ENCODE measurements around the gene ZDHHC18. TPM values are rescaled to one million over a fixed set of nuclear protein-coding genes. Genes with fewer than 3 reads are reported as not detected.
A peak's percentile ranks its signal among the peaks of the same experiment; 100 is the strongest.

ZDHHC18 gene
- total and polyA plus RNA-seq, 2 experiments from 2014 or later = 1.3 to 11.6 TPM

DNA sequence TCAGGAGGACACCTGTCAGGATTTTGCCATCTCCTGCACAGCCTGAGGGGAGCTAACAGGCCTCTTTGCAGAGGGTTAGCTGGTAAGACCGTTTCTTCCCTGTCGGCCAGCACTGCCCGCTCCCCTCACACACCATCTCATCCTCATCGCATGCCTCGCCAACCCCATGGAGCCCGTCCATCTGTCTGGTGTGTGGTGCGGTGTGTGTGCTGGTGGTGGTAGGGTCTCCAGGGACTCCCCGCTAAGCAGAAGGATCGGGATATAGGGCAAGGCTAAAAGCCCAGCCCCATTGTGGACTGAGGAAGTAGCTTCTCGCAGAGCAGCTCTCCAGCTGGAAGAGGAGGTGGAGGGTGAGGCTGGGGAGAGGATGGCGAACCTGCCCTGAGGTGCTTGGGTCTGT is 29.7 kb downstream of the ZDHHC18 start:
- peaks cover 5% of the 10 kb centered on the region; the same call in 1 of the 2 replicates for H3F3A ChIP-seq (ENCODE audit: insufficient read depth)
- H3K9ac ChIP-seq = no peak overlapping the region
- no peaks in the 10 kb centered on the region for H3K79me2 ChIP-seq (ENCODE audit: insufficient read depth)
- DNase-seq = no peak
- H3K36me3 ChIP-seq (ENCODE audit: low read depth) = peaks cover 3% of the 10 kb centered on the region; the same call in 1 of the 2 replicates
- H3K4me3 ChIP-seq = no peak overlapping the region
- no peaks in the 10 kb centered on the region for H4K20me1 ChIP-seq (ENCODE audit: insufficient read depth)
- no peaks in the 10 kb centered on the region for H3K9me3 ChIP-seq (ENCODE audit: low read depth)
- TF ChIP-seq EZH2 (IDR thresholded peaks at IDR 0.05; ENCODE audit: insufficient read depth, poor library complexity, severe bottlenecking) = no peak
- TF ChIP-seq EZH2phosphoT487 (IDR thresholded peaks at IDR 0.05; ENCODE audit: insufficient read depth, low read depth) = no peak
- 93 to 94% methylated on average over 11 of the region's 11 CpGs for WGBS, 2 experiments (ENCODE audit: low coverage in 1 of 2, low lambda C conversion rate in 2 of 2, missing lambda C conversion rate in 2 of 2)
- in situ Hi-C loops (cut with MboI) = no loop called here
- H3K4me2 ChIP-seq (ENCODE audit: unreplicated experiment) = no peak overlapping the region
- 0 out of 2 replicates have a peak, but pooled peaks cover 3% of the 10 kb centered on the region for H3K4me1 ChIP-seq (ENCODE audit: insufficient read depth)
- no peak overlapping the region for H3K27ac ChIP-seq
- H2AFZ ChIP-seq = no peak overlapping the region
- no peaks in the 10 kb centered on the region for H3K9me2 ChIP-seq (ENCODE audit: insufficient read depth)
- H3K27me3 ChIP-seq (replicated peaks; ENCODE audit: insufficient read depth) = no peaks in the 10 kb centered on the region

DNA sequence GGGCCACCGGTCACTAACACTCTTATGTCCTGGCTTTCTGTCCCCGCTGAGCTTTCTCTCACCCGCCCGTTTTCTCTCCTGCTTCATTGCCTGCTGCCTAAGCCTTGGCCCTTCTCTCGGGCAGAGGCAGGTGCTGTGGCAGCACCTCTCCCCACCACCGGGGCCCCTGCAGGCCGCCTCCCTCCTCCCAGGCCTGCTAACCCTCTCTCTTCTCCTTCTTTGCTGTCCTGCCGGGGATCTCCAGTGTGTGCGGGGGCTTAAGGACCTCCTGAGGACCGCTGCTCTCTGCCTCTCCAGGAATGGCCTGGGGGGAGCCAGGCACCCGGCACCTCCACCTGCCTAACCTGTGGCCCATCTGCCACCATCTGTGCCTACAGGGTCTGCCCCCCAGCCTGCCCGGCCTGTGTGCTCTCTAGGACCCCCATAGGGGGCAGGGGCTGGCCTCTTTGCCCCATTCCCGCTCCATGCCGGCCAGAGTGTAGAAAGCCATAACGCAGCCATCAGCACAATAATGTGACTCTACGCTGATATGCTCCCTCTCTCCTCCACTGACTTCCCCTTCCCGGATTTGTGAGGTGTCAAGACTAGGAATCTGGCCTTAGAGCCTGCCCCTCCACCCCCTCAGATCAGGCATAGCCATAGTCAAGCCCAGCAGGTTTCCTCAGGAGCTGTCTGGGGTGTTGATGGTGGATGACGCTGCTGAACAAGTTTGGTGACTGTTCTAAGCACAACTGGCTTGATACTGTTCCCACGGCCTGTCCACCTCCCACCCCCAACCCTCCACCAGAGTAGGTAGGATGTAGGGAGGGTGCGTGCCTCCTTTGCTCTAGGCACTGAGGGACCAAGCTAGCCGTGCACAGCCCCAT is 30.3 kb downstream of the ZDHHC18 start:
- TF ChIP-seq EZH2 (IDR thresholded peaks at IDR 0.05; ENCODE audit: insufficient read depth, poor library complexity, severe bottlenecking) (no peak), EZH2phosphoT487 (IDR thresholded peaks at IDR 0.05; ENCODE audit: insufficient read depth, low read depth) (no peak)
- H3K4me3 ChIP-seq = no peak overlapping the region
- 0 out of 2 replicates have a peak, but pooled peaks cover 3% of the 10 kb centered on the region for H3K4me1 ChIP-seq (ENCODE audit: insufficient read depth)
- 88 to 90% methylated on average over 21 of the region's 21 CpGs for WGBS, 2 experiments (ENCODE audit: low coverage in 1 of 2, low lambda C conversion rate in 2 of 2, missing lambda C conversion rate in 2 of 2)
- no peak overlapping the region for H3K4me2 ChIP-seq (ENCODE audit: unreplicated experiment)
- H3K79me2 ChIP-seq (ENCODE audit: insufficient read depth) = no peaks in the 10 kb centered on the region
- no peak overlapping the region for H2AFZ ChIP-seq
- no peak overlapping the region for H3K27ac ChIP-seq
- in situ Hi-C loops (cut with MboI) = no loop called here
- no peaks in the 10 kb centered on the region for H4K20me1 ChIP-seq (ENCODE audit: insufficient read depth)
- H3K27me3 ChIP-seq (replicated peaks; ENCODE audit: insufficient read depth) = no peaks in the 10 kb centered on the region
- H3K9me3 ChIP-seq (ENCODE audit: low read depth) = no peaks in the 10 kb centered on the region
- no peaks in the 10 kb centered on the region for H3K9me2 ChIP-seq (ENCODE audit: insufficient read depth)
- DNase-seq = no peak
- peaks cover 5% of the 10 kb centered on the region; the same call in 1 of the 2 replicates for H3F3A ChIP-seq (ENCODE audit: insufficient read depth)
- no peak overlapping the region for H3K9ac ChIP-seq
- peaks cover 3% of the 10 kb centered on the region; the same call in 1 of the 2 replicates for H3K36me3 ChIP-seq (ENCODE audit: low read depth)

DNA sequence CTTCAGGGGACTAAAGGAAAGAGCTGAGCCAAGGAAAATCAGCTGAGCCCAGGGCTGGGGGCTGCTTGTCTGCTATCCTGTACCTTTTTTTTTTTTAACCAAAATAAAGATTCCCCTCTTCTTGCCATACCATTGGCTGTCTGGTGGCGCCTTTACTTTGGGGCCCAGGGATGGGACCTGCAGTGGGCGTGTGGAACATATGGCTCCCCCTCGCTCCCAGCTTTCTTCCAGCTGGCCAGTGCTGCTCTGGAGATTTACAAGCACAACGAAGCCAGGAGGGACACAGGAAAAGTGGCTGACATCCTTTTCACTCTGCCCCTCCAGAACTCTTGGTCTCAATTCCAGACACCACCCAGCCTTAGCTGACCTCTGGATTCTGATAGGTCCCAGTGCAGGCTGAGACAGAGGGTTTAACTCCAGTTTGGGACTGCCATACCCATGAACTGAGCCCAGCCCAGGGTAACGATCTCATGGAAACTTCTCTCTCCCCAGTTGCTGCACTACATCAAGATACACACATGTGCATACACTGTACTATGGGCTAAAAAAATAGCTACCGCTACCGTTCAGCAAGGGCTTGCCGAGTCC is 31.1 kb downstream of the ZDHHC18 start:
- H2AFZ ChIP-seq = no peak overlapping the region
- DNase-seq = no peak
- in situ Hi-C loops (cut with MboI) = no loop called here
- H3K27ac ChIP-seq = no peak overlapping the region
- H4K20me1 ChIP-seq (ENCODE audit: insufficient read depth) = no peaks in the 10 kb centered on the region
- H3K4me3 ChIP-seq = no peak overlapping the region
- no peak overlapping the region for H3K9ac ChIP-seq
- no peaks in the 10 kb centered on the region for H3K79me2 ChIP-seq (ENCODE audit: insufficient read depth)
- no peaks in the 10 kb centered on the region for H3K27me3 ChIP-seq (replicated peaks; ENCODE audit: insufficient read depth)
- WGBS, 2 experiments (ENCODE audit: low coverage in 1 of 2, low lambda C conversion rate in 2 of 2, missing lambda C conversion rate in 2 of 2) = 71 to 72% methylated on average over 8 of the region's 8 CpGs
- H3K9me2 ChIP-seq (ENCODE audit: insufficient read depth) = no peaks in the 10 kb centered on the region
- H3K36me3 ChIP-seq (ENCODE audit: low read depth) = peaks cover 3% of the 10 kb centered on the region; the same call in 1 of the 2 replicates
- H3K4me2 ChIP-seq (ENCODE audit: unreplicated experiment) = no peak overlapping the region
- H3K4me1 ChIP-seq (ENCODE audit: insufficient read depth) = 0 out of 2 replicates have a peak, but pooled peaks cover 3% of the 10 kb centered on the region
- no peak for TF ChIP-seq EZH2phosphoT487 (IDR thresholded peaks at IDR 0.05; ENCODE audit: insufficient read depth, low read depth)
- no peak for TF ChIP-seq EZH2 (IDR thresholded peaks at IDR 0.05; ENCODE audit: insufficient read depth, poor library complexity, severe bottlenecking)
- H3F3A ChIP-seq (ENCODE audit: insufficient read depth) = peaks cover 5% of the 10 kb centered on the region; the same call in 1 of the 2 replicates
- H3K9me3 ChIP-seq (ENCODE audit: low read depth) = no peaks in the 10 kb centered on the region

DNA sequence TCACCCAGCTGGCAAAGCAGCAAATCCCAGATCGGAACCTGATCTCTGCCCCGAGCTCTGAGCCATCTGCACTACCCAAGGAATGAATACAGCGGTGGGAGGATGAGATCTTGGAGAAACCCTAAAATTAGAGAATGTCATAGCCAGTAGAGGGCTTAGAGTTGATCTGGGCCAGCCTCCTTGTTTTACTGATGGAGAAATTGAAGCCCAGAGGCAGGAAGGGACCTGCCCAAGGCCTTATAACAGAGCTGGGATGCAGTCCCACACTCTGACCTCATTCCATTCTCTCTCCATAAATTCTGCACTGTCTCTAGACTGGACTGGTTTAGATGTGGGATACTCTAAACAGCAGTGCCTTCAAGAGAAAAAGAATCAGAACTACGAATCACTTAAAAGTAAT is 31.7 kb downstream of the ZDHHC18 start:
- Histone ChIP-seq H3K36me3 (ENCODE audit: low read depth) (no peaks in the 10 kb centered on the region; the same call in 1 of the 2 replicates), H3K27me3 (replicated peaks; ENCODE audit: insufficient read depth) (no peaks in the 10 kb centered on the region), H3K4me1 (ENCODE audit: insufficient read depth) (no peaks in the 10 kb centered on the region), H3K9me2 (ENCODE audit: insufficient read depth) (no peaks in the 10 kb centered on the region), H3K27ac (no peak overlapping the region), H3F3A (ENCODE audit: insufficient read depth) (peaks cover 5% of the 10 kb centered on the region; the same call in 1 of the 2 replicates), H3K79me2 (ENCODE audit: insufficient read depth) (no peaks in the 10 kb centered on the region), H3K4me3 (no peak overlapping the region), H3K9me3 (ENCODE audit: low read depth) (no peaks in the 10 kb centered on the region), H4K20me1 (ENCODE audit: insufficient read depth) (no peaks in the 10 kb centered on the region), H3K9ac (no peak overlapping the region), H2AFZ (no peak overlapping the region), H3K4me2 (ENCODE audit: unreplicated experiment) (no peak overlapping the region)
- 91 to 94% methylated on average over 4 of the region's 4 CpGs for WGBS, 2 experiments (ENCODE audit: low coverage in 1 of 2, low lambda C conversion rate in 2 of 2, missing lambda C conversion rate in 2 of 2)
- in situ Hi-C loops (cut with MboI) = no loop called here
- TF ChIP-seq EZH2phosphoT487 (IDR thresholded peaks at IDR 0.05; ENCODE audit: insufficient read depth, low read depth) (no peak), EZH2 (IDR thresholded peaks at IDR 0.05; ENCODE audit: insufficient read depth, poor library complexity, severe bottlenecking) (no peak)
- peak; percentile 20 for DNase-seq
